GM19023 (cell line): ENCODE measurements around the gene ZNF410.
"Not testable (repeated sequence)": the region's sequence is repeated elsewhere in the genome, so short reads cannot be mapped to it uniquely, and the experiment has no call there.

Experiments used
- ATAC-seq: cut with Tn5 transposase; IDR thresholded peaks from one replicate; pipeline ENCODE4 v1.9.1; 2021; ENCODE audit warnings: mild to moderate bottlenecking, moderate library complexity; ENCODE audit not compliant: unreplicated experiment

Gene ZNF410

DNA sequence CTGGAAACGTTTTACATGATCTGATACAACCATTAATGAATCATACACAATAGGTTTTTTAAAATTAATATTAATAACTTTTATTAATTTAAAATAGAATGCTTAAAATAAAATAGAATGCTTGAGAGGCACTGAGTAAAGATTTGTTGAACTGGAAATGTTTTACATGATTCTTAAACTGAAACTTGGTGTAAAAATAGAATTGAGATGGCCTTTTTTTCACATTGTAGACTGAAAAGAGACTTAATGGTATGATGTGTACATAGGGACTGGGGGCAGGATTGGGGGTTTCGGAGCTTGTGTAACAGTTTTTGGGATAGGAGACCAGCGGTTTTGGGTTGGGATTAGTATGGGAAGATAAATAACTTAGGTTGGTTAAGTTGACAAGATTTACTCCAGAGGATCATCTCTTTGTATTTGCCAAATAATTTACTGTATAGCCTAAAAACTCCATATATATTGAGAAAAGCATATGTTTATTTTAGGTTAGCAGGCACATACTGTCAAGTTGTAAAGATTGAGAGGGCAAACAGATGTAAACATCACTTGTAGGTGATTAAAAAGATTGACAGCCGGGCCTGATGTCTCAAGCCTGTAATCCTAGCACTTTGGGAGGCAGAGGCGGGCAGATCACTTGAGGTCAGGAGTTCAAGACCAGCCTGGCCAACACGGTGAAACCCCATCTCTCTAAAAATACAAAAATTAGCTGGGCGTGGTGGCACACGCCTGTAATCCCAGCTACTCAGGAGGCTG is 2.0 kb upstream of the ZNF410 start:
- no peak for ATAC-seq

DNA sequence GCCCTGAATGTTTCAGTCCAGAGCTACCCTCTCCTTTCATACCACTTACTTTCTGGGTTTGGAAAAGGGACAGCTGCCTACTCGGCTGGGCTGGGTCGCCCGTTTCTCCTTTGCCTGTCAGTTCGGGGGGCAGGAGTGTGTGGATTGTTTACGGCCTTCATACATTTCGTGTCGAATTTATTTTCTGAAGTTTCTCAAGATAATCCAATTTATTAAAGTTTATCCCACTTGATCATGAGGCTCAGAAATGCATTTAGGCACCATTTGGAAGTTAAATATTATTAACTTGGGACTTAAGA is 608 bp downstream of the ZNF410 start:
- ATAC-seq: no peak

DNA sequence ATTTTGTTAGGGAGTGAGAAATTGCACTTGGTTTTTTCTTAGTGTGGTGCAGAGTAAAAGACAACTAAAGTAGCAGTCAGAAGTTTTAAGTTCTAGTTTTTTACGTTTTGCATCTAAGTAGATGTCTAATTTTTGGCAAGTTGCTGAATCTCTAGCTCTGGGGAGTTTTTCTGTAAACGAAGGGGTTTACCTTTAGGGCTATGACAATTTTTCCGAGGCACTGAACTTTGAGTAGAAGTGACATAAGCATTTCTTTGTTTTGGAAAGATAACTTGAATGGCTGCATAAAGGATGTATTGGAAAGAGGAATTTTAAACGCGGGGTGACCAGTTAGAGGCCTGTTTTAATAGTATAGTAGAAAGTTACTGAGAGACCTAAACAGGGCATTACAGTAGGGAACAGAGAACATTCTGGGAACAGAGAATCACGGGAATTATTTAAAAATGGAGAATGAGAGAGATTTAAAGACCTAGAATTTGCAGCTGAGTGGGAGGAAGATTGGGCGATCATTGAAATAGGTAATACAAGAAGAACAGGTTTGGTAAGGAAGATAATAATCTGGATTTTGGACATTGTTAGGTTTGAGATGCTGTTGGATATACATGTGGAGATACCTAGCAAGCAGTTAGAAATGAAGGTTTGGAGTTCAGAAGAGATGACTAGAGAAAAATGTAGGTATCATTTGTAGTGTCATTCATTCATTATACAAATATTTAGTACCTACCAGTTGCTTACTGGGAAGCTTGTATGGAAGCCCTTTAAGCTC is 1.2 kb downstream of the ZNF410 start:
- no peak for ATAC-seq

DNA sequence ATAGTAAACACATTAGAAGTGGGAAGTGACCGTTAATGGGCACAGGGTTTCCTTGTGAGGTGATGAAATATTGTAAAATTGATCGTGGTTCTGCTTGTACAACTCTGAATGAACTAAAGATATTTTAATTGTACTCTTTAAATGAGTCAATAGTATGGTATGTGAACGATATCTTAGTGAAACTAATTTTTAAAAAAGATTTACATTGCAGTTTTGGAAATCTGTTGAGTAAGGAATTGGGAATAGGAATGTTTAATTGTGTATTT is 1.7 kb downstream of the ZNF410 start:
- ATAC-seq: no peak

DNA sequence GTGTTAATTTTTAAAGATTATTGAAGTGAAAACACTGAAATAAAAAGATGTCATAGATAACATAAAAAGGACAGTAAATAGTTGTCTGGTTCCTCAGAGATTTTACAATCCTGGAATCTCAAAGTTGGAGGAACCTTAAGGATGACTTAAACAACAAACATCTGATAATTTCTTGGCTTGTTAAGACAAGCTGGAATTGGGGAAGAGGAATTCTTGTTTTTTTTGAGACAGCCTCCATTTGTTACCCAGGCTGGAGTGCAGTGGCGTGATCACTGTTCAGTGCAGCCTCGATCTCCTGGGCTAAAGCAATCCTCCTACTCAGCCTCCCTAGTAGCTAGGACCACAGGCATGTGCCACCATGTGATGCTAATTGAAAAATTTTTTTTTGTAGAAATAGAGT is 2.3 kb downstream of the ZNF410 start:
- ATAC-seq: no peak

DNA sequence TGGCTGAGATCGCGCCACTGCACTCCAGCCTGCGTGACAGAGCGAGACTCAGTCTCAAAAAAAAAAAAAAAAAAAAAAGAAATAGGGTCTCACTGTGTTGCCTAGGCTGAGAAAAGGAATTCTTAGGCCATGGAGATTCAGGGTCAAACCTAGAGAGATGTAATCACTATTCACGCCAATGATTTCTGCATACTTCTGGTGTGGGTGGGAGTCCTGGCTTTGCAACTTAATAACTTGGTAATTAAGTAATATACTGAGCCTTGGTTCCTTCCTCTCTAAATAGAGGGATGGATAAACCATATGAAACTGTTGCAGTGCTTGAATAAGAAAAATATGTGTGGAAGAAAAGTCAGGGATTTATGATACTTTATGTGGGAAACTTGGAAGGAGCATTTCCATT is 2.7 kb downstream of the ZNF410 start:
- no peak for ATAC-seq

DNA sequence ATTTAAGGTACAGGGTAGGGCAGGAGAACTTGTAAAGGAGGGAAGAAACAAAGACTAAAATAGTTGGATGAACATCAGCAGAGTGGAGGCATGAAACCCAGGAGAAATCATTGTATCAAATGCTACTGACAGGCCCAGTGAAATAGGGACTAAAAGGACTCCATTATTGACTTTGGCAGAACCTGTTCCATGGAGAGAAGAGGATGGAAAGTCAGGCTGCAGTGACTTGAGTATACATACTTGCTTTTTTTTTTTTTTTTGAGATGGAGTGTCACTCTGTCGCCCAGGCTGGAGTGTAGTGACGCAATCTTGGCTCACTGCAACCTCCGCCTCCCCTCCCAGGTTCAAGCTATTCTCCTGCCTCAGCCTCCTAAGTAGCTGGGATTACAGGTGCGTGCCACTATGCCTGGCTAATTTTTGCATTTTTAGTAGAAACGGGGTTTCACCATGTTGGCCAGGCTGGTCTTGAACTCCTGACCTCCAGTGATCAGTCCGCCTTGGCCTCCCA is 7.6 kb downstream of the ZNF410 start:
- not testable (repeated sequence) for ATAC-seq

DNA sequence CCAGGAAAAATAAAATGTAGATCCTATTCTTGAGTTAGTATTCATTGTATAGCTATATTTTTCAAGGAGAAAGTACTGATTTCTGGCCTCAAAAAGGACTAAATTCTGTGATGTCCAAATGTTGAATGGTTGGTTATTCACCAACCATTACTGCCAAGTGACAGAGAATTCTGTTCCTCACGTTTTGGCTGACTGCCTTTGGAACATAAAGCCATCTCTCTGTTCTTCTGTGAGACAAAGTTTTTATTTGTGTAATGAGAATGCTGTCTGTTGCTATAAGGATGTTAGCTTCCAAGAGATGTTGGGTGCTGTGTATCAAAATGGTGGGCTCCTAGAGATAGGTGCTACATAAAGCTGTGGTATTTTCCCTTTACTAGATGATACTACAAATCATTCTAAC is 9.3 kb downstream of the ZNF410 start:
- no peak for ATAC-seq

DNA sequence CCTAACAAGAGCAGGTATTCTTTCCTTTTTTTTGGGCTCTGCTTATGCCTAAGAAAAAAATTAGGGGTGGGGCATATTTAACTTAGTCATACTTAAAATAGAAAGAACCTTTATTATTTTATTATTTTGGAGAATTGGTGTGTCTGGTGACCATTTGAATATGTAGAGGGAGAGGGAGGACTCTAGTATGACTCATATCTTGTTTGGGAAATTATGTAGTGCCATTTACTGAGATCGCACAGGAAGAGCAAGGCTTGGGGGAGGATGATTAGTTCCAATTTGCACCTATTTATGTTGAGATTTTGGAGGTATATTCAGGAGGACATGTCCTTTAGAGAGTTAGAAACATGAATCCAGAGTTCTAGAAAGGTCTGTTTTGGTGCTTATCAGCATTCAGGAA is 9.9 kb downstream of the ZNF410 start:
- ATAC-seq: no peak

DNA sequence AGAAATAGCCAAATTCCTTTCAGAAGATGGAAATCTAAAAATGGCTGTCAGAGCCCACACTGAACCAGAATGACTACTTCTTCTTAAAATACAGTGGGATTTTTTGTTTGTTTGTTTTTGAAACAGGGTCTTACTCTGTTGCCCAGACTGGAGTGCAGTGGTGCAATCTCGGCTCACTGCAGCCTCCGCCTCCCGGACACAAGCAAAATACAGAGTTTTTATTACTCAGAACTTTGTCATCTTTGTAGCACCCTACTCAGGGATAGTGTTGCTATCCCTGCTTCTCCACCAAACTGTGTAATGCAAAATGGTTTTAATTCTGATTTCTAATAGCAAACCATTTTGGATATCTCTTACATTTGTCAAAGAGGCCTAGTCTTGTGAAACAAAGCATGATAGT is 16.4 kb downstream of the ZNF410 start:
- ATAC-seq: no peak

DNA sequence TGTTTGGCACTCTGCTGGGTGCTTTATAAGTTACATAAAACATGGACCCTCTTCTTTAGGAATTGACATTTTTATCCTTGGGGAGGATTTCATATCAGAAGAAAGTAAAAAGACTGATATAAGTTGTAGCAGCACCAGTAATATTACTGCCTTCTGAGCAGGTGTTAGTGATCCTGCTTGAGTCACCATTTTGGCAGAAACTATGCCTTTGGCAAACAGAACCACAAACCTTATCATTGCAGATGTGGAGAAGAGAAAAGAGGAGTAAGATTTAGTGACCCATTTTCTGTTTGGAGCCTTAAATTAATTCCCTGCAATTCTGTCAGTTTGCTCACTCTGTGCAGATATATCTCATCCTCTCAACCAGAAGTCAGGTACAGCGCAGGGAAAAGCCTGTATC is 23.0 kb downstream of the ZNF410 start:
- no peak for ATAC-seq

DNA sequence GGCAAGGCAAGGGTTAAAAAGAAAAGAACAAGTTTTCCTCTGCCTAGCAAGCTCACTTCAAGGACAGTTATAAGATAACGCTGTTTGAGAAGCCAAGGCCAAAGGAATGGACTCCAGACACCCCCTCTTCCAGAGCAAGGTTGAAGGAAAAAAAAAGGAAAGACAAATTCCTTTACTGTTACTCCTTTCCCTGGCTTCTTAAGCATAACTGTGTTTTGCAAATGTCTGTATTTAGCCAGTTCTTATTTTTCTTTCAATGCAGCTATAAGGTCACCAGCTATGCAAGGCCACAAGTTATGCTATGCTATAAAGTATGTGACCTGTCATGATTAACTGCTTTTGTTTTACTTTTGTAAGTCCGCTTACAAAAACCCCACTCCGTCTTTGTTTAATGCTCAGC is 26.6 kb downstream of the ZNF410 start:
- no peak for ATAC-seq

DNA sequence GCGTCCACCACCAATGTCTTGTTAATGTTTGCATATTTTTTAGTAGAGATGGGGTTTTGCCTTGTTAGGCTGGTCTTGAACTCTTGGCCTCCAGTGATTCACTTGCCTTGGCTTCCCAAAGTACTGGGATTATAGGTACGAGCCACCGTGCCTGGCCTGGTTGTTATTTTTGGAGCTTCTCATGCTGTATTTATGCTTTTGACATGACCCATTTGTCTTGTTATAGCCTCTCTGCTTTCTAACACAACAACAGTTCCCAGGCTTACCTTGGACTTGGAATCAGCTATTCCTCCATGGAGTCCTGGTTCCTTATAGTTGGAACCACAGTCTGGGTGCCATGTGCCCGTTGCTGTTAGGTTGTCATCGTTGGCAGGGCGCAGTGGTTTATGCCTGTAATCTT is 29.7 kb downstream of the ZNF410 start:
- ATAC-seq: no peak

DNA sequence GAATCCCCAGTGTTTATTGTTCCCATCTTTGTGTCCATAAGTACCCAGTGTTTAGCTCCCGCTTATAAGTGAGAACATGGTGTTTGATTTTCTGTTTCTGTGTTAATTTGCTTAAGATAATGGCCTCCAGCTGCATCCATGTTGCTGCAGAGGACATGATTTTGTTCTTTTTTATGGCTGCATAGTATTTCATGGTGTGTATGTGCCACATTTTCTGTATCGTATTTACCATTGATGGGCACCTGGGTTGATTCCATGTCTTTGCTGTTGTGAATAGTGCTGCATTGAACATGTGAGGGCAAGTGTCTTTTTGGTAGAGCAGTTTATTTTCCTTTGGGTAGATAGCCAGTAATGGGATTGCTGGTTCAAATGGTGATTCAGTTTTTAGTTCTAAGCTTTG is 32.8 kb downstream of the ZNF410 start:
- ATAC-seq: not testable (repeated sequence)

DNA sequence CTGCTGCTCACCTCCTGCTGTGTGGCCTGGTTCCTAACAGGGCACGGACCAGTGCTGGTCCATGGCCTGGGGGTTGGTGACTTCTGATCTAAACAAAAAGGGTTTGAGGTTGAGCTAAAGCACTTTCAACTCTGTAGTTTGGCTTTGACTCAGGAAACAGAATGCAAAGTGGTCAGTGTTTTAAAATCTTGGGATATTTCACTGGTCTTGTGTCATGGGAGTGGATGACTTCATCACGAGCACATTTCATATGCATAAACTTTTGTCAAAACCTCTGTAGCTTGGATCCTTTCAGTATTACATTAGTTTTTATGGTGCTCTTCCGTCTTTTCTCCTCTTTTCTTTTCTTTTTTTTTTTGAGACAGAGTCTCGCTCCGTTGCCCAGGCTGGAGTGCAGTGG is 37.7 kb downstream of the ZNF410 start:
- no peak for ATAC-seq

DNA sequence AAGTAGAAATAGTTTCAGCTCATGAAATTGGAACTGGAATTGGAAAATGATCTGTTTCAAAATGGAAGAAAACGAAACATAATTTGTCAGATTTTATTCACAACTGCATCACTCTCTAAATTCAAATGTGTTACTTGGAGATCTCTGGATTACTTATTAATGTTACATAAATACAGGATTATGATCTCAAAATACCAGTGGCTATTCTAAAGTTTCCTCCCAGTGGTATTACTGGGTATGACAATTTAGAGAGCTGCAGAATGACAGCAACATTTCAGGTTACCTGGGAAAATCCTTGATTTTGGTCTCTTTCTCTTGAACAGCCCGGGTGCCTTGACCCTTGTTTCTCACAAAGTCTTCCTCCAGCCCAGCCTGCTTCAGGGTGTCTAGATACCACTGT is 49.0 kb downstream of the ZNF410 start:
- ATAC-seq: no peak

DNA sequence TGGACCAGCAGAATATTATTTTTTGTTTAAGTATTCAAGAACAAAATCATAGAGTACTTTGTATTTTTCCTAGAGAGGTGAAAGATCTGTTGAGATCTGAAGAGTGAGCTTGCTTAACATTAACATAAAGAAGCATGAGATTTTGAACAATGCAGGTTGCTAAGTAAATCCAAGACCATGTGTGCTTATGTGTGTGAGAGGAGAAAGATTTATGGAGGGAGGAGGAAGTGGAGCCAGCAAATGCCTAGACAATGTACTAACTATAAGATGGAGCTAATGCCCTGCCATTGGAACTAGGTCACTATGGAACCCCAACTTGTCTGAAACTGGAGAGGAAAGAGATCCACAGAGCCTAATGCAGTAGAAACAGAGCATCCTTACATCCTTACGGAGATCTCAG is 49.9 kb downstream of the ZNF410 start:
- ATAC-seq: no peak

DNA sequence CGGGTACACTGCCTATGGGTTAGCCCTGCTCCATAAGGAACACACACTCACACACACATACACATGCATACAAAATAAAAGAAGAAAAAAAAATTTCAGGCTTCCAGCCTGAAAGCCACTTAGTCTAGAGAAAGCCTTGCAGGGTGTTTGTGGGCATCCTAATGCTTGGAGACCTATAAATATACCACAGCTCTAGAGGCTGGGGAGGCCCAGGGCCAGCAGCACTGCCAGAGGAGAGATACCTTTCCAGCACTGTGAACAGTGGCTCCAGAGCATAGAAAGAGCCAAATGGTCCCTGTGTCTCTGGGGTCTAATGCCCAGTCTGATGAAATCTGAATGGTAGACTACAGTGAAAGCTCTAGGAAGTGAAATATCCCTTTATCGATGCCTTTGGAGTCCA is 50.4 kb downstream of the ZNF410 start:
- no peak for ATAC-seq

DNA sequence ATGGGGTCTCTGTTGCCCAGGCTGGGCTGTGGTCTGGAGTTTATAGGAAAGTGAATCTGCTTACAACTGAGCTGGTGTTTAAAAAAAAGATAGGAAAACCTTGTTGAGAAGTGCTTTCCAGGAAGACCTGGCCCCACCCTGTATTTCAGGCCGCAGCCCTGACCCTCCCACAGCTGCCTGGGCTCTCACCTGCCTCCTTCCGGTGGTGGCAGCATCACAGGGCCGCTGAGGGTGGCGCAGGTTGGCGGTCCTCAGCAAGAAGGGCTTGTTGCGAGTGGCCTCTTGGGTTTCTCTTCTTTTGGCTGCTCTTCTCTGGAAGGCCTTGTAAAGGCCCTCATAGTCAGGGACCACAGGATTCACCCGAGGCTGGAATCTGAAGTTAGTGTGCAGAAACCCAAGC is 55.5 kb downstream of the ZNF410 start:
- ATAC-seq: no peak

DNA sequence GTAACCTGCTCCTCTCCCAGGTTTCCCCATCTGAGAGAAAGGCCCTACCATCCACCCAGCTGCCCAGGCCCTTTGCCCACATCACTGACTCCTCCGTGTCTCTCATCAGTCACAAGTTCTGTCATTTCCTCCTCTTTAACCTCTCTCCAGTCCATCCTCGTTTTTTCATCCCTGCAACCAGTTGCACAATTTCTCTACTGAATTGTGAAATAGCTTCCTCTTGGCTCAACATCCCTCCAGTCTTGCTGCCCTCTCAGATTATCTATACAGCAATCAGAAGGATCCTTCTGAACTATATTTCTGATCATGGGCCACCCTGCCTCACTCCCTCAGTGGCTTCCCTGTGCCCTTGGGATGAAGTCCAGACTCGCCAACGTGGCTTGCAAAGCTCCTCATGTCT is 56.4 kb downstream of the ZNF410 start:
- ATAC-seq: no peak

DNA sequence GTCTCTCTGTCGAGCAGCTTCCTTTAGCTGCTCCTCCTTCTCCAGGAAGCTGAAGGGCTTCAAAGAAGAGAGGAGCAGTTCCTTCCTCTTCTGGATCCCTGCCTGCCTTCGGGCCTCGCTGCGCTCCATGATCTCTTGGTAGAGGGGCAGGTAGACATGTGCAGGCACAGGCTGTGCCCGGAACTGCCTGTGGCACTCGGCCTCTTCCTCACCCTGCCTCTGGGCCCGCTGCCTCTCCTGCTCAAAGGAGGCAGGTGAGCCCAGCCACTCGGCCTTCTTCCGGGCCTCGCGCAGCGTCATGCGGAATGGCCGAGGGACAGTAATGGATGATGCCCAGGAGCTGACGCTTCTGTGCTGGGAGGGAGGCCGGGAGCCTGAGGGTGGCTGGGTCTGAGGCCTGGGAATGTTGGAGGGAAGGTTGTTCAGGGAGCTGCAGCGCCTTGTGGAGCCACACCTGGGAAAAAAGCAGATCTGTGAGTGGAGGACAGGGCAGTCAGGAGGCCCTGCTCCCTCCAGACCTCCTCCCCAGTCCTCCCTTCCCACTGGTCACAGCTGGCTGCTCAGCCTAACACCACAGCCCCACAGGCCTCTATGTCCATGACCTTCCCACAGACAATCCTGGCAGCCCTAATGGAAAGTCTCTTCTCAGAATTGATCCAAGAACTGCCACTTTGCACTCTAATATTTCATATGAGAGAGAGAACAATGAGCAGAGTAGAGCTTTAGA is 57.9 kb downstream of the ZNF410 start:
- no peak for ATAC-seq

DNA sequence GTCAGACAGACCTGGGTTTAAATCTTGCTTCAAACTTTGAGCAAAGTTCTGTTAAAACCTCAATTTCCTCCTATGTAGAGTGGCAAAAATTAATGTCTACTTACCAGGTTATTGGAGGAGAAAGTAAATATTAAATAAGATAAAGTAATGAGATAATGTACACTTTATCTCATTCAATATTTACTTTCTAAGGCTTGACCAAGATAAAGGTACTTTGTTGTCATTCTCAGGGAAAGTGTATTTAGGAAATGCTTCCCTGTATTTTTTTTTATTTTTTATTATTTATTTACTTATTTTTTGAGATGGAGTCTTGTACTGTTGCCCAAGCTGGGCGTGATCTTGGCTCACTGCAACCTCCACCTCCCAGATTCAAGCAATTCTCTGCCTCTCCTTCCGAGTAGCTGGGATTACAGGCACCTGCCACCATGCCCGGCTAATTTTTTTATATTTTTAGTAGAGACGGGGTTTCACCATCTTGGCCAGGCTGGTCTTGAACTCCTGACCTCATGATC is 58.6 kb downstream of the ZNF410 start:
- ATAC-seq: no peak
